SH-SY5Y (cell line): ENCODE data around the gene PYGM.

Experiments used
- GATA2 ChIP-seq: IDR thresholded peaks from 2 replicates; pipeline ENCODE4 v1.6.1; 2011; ENCODE audit warnings: mild to moderate bottlenecking, low read depth, low read length
- GATA3 ChIP-seq: IDR thresholded peaks from 2 replicates; pipeline ENCODE4 v1.6.1; 2011; ENCODE audit warnings: low read depth, mild to moderate bottlenecking, low read length, moderate library complexity

DNA sequence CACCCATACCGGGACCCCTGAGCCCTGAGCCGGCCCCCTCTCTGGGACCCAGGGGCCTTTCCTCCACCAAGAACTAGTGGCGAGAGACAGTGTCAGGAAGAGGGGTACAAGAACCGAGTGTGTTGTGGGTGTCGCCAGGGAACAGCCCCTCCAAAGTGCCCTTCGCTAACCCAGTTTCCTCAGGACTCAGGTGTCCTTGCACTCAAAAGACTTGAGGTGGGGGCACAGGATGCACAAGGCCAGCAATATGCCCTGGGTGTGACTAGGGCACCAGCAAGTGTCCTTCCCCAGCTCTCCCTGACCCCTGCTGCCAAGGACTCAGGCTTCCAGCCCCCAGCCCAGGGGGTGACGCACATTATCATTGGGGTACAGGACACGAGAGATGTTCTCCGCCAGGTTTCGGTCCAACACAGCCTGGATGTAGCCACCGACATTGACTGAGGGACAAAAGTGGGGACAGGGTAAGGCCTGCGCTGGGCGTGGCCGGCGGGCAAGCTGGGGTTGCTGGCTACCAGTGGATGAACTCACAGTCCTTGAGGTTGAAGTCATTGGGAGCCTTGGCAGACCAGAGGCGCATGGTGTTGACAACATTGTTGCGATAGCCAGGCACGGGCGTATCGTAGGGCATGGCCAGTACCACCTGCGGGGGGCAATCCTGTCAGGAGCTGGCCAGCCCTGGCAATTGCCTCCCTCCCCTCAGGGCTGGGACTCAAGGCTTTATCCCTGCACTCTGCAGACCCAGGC lies 4.7 kb downstream of the PYGM start:
- TF ChIP-seq GATA3 (no peak), GATA2 (no peak)
